Colonic mucosa (tissue), 4 donors: ENCODE results near the gene WNT9A. TPM values are rescaled to one million over a fixed set of nuclear protein-coding genes. Genes with fewer than 3 reads are reported as not detected.
"Not testable (repeated sequence)": the region's sequence is repeated elsewhere in the genome, so short reads cannot be mapped to it uniquely, and the experiment has no call there.

Experiments used
- DNase-seq: peaks from one replicate; pipeline ENCODE4 v3.0.0-alpha.2; 2020
- H3K27ac ChIP-seq: fragments of 200-600 bp; one replicate; pipeline ENCODE4 v1.8.0; 2021
- H3K27me3 ChIP-seq: fragments of 200-600 bp; one replicate; pipeline ENCODE4 v1.8.0; 2021
- H3K36me3 ChIP-seq: fragments of 200-600 bp; one replicate; pipeline ENCODE4 v1.8.0; 2021
- H3K4me1 ChIP-seq: fragments of 200-600 bp; one replicate; pipeline ENCODE4 v1.8.0; 2021; ENCODE audit warnings: mild to moderate bottlenecking
- H3K4me3 ChIP-seq: fragments of 200-600 bp; one replicate; pipeline ENCODE4 v1.8.0; 2021
- H3K9ac ChIP-seq, 2 donors: one replicate each; pipeline ENCODE4 v1.7.0; 2013; ENCODE audit warnings: control low read depth in 2 of 2, low read depth in 2 of 2, low read length in 2 of 2
- H3K9me3 ChIP-seq: fragments of 200-600 bp; one replicate; pipeline ENCODE4 v1.8.0; 2021
- CTCF ChIP-seq: fragments of 200-600 bp; IDR thresholded peaks from one replicate; pipeline ENCODE4 v1.8.0; 2022; ENCODE audit warnings: antibody characterized with exemption, mild to moderate bottlenecking
- intact Hi-C: fragments of 100-400 bp; cut with DNase I; formaldehyde crosslinking; loops from one replicate; pipeline ENCODE4 v1.14.1; 2022
- total RNA-seq, 2 donors: library from RNA; stranded (reverse); fragmentation: NEBNext Ultra II Directional in 1 of 2; extraction: Animal tissue kit (Norgen Biotek cat#: 25700) in 1 of 2; gene quantifications; one replicate each; pipeline ENCODE4 v1.2.1, GENCODE V29; 2021
- donor health status: healthy.
- donor health status: DM: no; HTN: no; CAD: no.
- donor health status: DM: no; HTN: no; CAD: no.

The WNT9A gene
- 1 to 10 TPM; 2.6 to 3.3 TPM for total RNA-seq

GRCh38 chr1:227947676-227948492 is at the start of gene WNT9A:
Gene WNT9A, minus strand, starts transcription at chr1:227947932. Its CDS starts 45 bp downstream, at chr1:227947887.
- no peaks in the 10 kb centered on the region for H3K9me3 ChIP-seq
- H3K36me3 ChIP-seq: no peaks in the 10 kb centered on the region
- intact Hi-C loops: loop anchor here (2.0 kb wide), 1 partner anchor 467 kb away; no protein-coding TSS in a partner anchor
- peak within 1 kb of the TSS; percentile 40 to 50 for H3K9ac ChIP-seq
- peak within 1 kb of the TSS; percentile 77 for H3K27ac ChIP-seq
- TF ChIP-seq CTCF: no peak
- DNase-seq: peak; percentile 38
- peaks cover 18% of the 10 kb centered on the region for H3K4me1 ChIP-seq
- H3K27me3 ChIP-seq: peaks cover 10% of the 10 kb centered on the region
- H3K4me3 ChIP-seq: peak within 1 kb of the TSS; percentile 47

GRCh38 chr1:227996187-227996950 is 48.6 kb upstream of the WNT9A start:
- no peaks in the 10 kb centered on the region for H3K27me3 ChIP-seq
- no peaks in the 10 kb centered on the region for H3K9me3 ChIP-seq
- no peak overlapping the region for H3K4me3 ChIP-seq
- intact Hi-C loops: no loop called here
- no peak for TF ChIP-seq CTCF
- no peak overlapping the region for H3K27ac ChIP-seq
- DNase-seq: no peak
- no peaks in the 10 kb centered on the region for H3K4me1 ChIP-seq
- no peaks in the 10 kb centered on the region for H3K36me3 ChIP-seq
- H3K9ac ChIP-seq: no peak overlapping the region

GRCh38 chr1:227994632-227995300 is 47.0 kb upstream of the WNT9A start:
- intact Hi-C loops: no loop called here
- no peaks in the 10 kb centered on the region for H3K27me3 ChIP-seq
- H3K9me3 ChIP-seq: no peaks in the 10 kb centered on the region
- H3K27ac ChIP-seq: no peak overlapping the region
- no peak overlapping the region for H3K4me3 ChIP-seq
- no peaks in the 10 kb centered on the region for H3K36me3 ChIP-seq
- H3K9ac ChIP-seq: no peak overlapping the region
- H3K4me1 ChIP-seq: no peaks in the 10 kb centered on the region
- no peak for DNase-seq
- TF ChIP-seq CTCF: no peak

- Histone ChIP-seq H3K4me3 (no peak overlapping the region), H3K36me3 (no peaks in the 10 kb centered on the region), H3K9ac (no peak overlapping the region), H3K4me1 (no peaks in the 10 kb centered on the region), H3K27ac (no peak overlapping the region), H3K27me3 (no peaks in the 10 kb centered on the region), H3K9me3 (no peaks in the 10 kb centered on the region)
- no peak for DNase-seq
- no peak for TF ChIP-seq CTCF
- intact Hi-C loops: no loop called here
Measured at GRCh38 chr1:227987181-227987580, 39.4 kb upstream of the WNT9A start.

GRCh38 chr1:227975583-227976283 is 28.0 kb upstream of the WNT9A start:
- DNase-seq, intact Hi-C loops, H3K9me3 ChIP-seq, H3K27me3 ChIP-seq, H3K4me3 ChIP-seq, H3K9ac ChIP-seq, H3K4me1 ChIP-seq, H3K36me3 ChIP-seq, H3K27ac ChIP-seq: not testable (repeated sequence)

GRCh38 chr1:227973724-227974288 is 26.1 kb upstream of the WNT9A start:
- H3K9me3 ChIP-seq, H3K36me3 ChIP-seq, intact Hi-C loops, H3K27me3 ChIP-seq, H3K4me1 ChIP-seq, H3K9ac ChIP-seq, H3K4me3 ChIP-seq, H3K27ac ChIP-seq, DNase-seq: not testable (repeated sequence)

- not testable (repeated sequence) for H3K27ac ChIP-seq, H3K27me3 ChIP-seq
Measured at GRCh38 chr1:227972843-227973374, 25.2 kb upstream of the WNT9A start.

GRCh38 chr1:227972283-227972679 is 24.5 kb upstream of the WNT9A start:
- H3K9me3 ChIP-seq, DNase-seq, H3K9ac ChIP-seq, H3K4me3 ChIP-seq, H3K27ac ChIP-seq, H3K4me1 ChIP-seq, H3K27me3 ChIP-seq, H3K36me3 ChIP-seq, intact Hi-C loops: not testable (repeated sequence)

More at GRCh38 chr1:227972843-227973374, 25.2 kb upstream of the WNT9A start:
- H3K4me1 ChIP-seq, H3K36me3 ChIP-seq, DNase-seq, H3K4me3 ChIP-seq, intact Hi-C loops, H3K9ac ChIP-seq, H3K9me3 ChIP-seq: not testable (repeated sequence)
